ENCODE data around the gene TXNDC8.

TXNDC8 gene

GRCh38 chr9:110260911-110261310 lies 76.8 kb downstream of the TXNDC8 start:
- no peak overlapping the region for H3K4me2 ChIP-seq (ENCODE audit: low read depth, low read length, poor library complexity, severe bottlenecking)
- peaks cover 1% of the 10 kb centered on the region; the same call in 1 of the 2 replicates for H3K27me3 ChIP-seq (ENCODE audit: low read length)
- H3K27ac ChIP-seq (ENCODE audit: low read depth, low read length) = no peak overlapping the region
- H2AFZ ChIP-seq (ENCODE audit: low read depth, low read length, severe bottlenecking) = no peak overlapping the region
- no peaks in the 10 kb centered on the region for H3K79me2 ChIP-seq (ENCODE audit: insufficient read depth, low read length)
- H3F3A ChIP-seq (ENCODE audit: insufficient read depth) = no peaks in the 10 kb centered on the region
- H3K9me3 ChIP-seq (ENCODE audit: insufficient read depth, low read length) = no peaks in the 10 kb centered on the region
- no peak overlapping the region for H3K4me3 ChIP-seq (ENCODE audit: insufficient read depth, low read length, poor library complexity, severe bottlenecking)
- H4K20me1 ChIP-seq (ENCODE audit: low read depth, low read length) = no peaks in the 10 kb centered on the region
- TF ChIP-seq EZH2phosphoT487 (conservative IDR thresholded peaks at IDR 0.05; ENCODE audit: low read length) (no peak), CTCF (IDR thresholded peaks at IDR 0.05; ENCODE audit: insufficient read depth, low read length, poor library complexity, severe bottlenecking) (no peak)
- H3K9ac ChIP-seq (ENCODE audit: low read length) = no peak overlapping the region
- H3K9me2 ChIP-seq (replicated peaks; ENCODE audit: insufficient read depth, low read length) = no peaks in the 10 kb centered on the region
- no peaks in the 10 kb centered on the region for H3K36me3 ChIP-seq (ENCODE audit: low read length)

GRCh38 chr9:110259566-110259965 lies 78.1 kb downstream of the TXNDC8 start:
- Histone ChIP-seq H3K9me2 (replicated peaks; ENCODE audit: insufficient read depth, low read length) (no peaks in the 10 kb centered on the region), H3K9me3 (ENCODE audit: insufficient read depth, low read length) (no peaks in the 10 kb centered on the region), H3K4me3 (ENCODE audit: insufficient read depth, low read length, poor library complexity, severe bottlenecking) (no peak overlapping the region), H3K27ac (ENCODE audit: low read depth, low read length) (no peak overlapping the region), H4K20me1 (ENCODE audit: low read depth, low read length) (no peaks in the 10 kb centered on the region), H3K27me3 (ENCODE audit: low read length) (no peaks in the 10 kb centered on the region), H3K36me3 (ENCODE audit: low read length) (no peaks in the 10 kb centered on the region), H3F3A (ENCODE audit: insufficient read depth) (no peaks in the 10 kb centered on the region), H3K9ac (ENCODE audit: low read length) (no peak overlapping the region), H3K4me2 (ENCODE audit: low read depth, low read length, poor library complexity, severe bottlenecking) (no peak overlapping the region), H3K79me2 (ENCODE audit: insufficient read depth, low read length) (peaks cover 3% of the 10 kb centered on the region), H2AFZ (ENCODE audit: low read depth, low read length, severe bottlenecking) (no peak overlapping the region)
- TF ChIP-seq CTCF (IDR thresholded peaks at IDR 0.05; ENCODE audit: insufficient read depth, low read length, poor library complexity, severe bottlenecking) (no peak), EZH2phosphoT487 (conservative IDR thresholded peaks at IDR 0.05; ENCODE audit: low read length) (no peak)

DNA sequence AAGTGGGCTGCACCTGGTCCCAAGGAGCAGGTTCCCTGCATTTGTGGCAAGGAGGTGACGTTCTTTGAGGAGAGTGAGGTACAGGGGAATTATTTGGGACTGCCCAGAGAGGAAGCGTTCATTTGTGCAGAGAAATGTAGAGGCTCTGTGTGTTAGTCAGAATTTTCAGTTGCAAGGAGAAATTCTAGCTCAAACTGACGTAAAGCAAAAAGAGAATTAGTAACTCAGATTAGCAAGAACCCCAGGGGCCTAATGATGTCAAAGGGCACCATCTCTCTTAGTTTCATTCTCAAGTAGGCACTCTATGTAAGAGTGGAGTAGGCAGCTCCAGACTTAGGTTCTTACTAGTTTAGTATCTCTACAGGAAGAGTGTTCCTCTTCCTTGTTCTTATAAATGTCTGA lies 79.0 kb downstream of the TXNDC8 start:
- Histone ChIP-seq H3K27ac (ENCODE audit: low read depth, low read length) (no peak overlapping the region), H3F3A (ENCODE audit: insufficient read depth) (peaks cover 4% of the 10 kb centered on the region; the same call in 1 of the 2 replicates), H3K9ac (ENCODE audit: low read length) (no peak overlapping the region), H3K36me3 (ENCODE audit: low read length) (no peaks in the 10 kb centered on the region), H2AFZ (ENCODE audit: low read depth, low read length, severe bottlenecking) (no peak overlapping the region), H3K9me2 (replicated peaks; ENCODE audit: insufficient read depth, low read length) (no peaks in the 10 kb centered on the region), H4K20me1 (ENCODE audit: low read depth, low read length) (no peaks in the 10 kb centered on the region), H3K4me3 (ENCODE audit: insufficient read depth, low read length, poor library complexity, severe bottlenecking) (no peak overlapping the region), H3K27me3 (ENCODE audit: low read length) (no peaks in the 10 kb centered on the region), H3K79me2 (ENCODE audit: insufficient read depth, low read length) (peaks cover 8% of the 10 kb centered on the region), H3K4me2 (ENCODE audit: low read depth, low read length, poor library complexity, severe bottlenecking) (no peak overlapping the region), H3K9me3 (ENCODE audit: insufficient read depth, low read length) (no peaks in the 10 kb centered on the region)
- TF ChIP-seq CTCF (IDR thresholded peaks at IDR 0.05; ENCODE audit: insufficient read depth, low read length, poor library complexity, severe bottlenecking) = no peak
- TF ChIP-seq EZH2phosphoT487 (conservative IDR thresholded peaks at IDR 0.05; ENCODE audit: low read length) = no peak
